Fibroblast of the aortic adventitia (primary cell): ENCODE measurements around the gene VTA1. TPM values are rescaled to one million over a fixed set of nuclear protein-coding genes. Genes with fewer than 3 reads are reported as not detected.
A peak's percentile ranks its signal among the peaks of the same experiment; 100 is the strongest.
"Not testable (repeated sequence)": the region's sequence is repeated elsewhere in the genome, so short reads cannot be mapped to it uniquely, and the experiment has no call there.

Source experiments
- DNase-seq: peaks from one replicate; pipeline ENCODE4 v3.0.0-alpha.2; 2010; ENCODE audit warnings: low read depth
- H3K4me3 ChIP-seq: 2 replicates; pipeline ENCODE4 v1.5.1; 2011; ENCODE audit warnings: low read depth, mild to moderate bottlenecking, control low read depth, low read length, moderate library complexity
- total RNA-seq: library from RNA; depleted of rRNA; stranded (reverse); fragments of >200 nt; gene quantifications from 2 replicates; pipeline ENCODE4 v1.2.3, GENCODE V29; 2012; ENCODE audit warnings: low replicate concordance
- TF ChIP-seq, protein P1 (sequence below): IDR thresholded peaks from 2 replicates; pipeline ENCODE4 v1.5.1; 2011; ENCODE audit warnings: mild to moderate bottlenecking, low read length, control low read depth, inconsistent platforms; ENCODE audit not compliant: insufficient read depth

Gene VTA1
- total RNA-seq, 1 donor, result 95.2 TPM

DNA sequence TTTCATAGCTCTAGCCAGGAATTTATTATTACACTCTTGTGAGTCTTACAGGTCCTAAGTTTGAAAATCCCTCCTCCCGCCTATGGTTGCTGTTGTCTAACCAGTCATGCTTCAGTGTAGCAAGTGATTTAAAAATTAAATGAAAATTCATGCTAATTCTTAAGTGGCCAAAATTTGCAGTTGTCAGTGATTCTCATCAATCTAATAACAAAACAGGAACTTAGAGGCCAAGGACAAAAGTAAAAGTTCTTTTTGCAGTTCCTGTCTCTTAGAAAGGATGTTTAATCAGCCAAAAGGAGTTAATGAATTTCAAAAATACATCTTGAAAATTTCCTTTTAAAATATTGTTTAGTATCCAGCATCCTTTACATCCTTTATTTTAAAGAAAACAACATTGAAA, 36.3 kb downstream of the VTA1 start:
- no peak for DNase-seq
- H3K4me3 ChIP-seq, result no peak overlapping the region
- TF ChIP-seq, protein P1, sequence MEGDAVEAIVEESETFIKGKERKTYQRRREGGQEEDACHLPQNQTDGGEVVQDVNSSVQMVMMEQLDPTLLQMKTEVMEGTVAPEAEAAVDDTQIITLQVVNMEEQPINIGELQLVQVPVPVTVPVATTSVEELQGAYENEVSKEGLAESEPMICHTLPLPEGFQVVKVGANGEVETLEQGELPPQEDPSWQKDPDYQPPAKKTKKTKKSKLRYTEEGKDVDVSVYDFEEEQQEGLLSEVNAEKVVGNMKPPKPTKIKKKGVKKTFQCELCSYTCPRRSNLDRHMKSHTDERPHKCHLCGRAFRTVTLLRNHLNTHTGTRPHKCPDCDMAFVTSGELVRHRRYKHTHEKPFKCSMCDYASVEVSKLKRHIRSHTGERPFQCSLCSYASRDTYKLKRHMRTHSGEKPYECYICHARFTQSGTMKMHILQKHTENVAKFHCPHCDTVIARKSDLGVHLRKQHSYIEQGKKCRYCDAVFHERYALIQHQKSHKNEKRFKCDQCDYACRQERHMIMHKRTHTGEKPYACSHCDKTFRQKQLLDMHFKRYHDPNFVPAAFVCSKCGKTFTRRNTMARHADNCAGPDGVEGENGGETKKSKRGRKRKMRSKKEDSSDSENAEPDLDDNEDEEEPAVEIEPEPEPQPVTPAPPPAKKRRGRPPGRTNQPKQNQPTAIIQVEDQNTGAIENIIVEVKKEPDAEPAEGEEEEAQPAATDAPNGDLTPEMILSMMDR, result no peak

DNA sequence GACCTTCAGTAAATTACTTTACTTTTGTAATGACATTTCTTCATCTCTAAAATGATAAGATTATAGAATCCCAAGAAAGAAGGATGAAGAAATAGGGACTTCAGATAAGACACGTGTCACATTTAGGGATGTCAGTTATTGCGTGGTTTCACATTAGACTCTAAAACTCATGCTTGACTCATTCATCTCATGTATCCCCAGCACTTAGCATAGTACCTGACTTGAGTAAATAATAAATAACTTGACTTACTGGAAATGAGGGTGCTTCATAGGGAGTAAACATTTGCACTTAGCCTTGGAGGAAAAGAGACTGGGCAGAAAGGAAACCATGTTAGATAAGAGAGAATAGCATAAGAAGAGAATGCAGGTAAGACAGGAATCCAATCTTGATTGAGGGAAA, 37.2 kb downstream of the VTA1 start:
- DNase-seq, result no peak
- TF ChIP-seq, protein P1, result no peak
- H3K4me3 ChIP-seq, result no peak overlapping the region

DNA sequence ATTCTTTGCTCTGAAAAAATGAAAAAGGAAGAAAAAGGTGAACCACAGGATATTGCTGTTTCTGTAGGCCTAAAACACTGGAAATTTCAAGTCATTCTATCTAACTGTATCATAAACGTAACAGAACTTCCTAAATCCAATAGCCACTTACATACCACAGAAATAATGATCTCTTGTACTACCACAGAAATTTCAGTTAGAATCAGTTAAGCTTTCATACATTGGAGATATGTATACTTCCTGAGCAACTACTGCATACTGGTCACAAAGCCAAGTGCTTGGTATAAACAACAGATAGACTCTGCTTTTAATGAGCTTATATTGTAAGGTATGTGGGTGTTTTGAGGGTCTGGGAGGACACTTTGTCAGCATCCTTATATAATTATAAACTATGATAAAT, 38.6 kb downstream of the VTA1 start:
- TF ChIP-seq, protein P1, result no peak

DNA sequence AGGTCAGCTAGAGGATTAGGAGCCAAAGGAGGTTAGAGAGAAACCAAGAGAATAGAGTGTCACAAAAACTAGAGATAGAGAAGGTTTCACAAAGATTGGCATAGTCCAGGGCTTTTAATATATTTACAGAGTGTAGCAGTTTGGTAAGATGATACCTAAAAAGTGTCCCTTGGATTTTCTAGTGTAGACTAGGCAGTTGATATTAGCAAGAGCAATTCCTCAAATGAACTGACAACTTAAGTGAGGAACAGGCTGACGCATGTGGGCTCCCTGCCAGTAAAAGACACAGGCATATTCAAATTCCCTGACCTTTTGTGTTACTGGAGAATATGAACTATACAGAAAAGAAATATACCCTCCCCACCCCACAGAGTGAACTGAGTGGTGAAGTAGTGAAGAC, 40.1 kb downstream of the VTA1 start:
- peak; percentile 47 for DNase-seq
- TF ChIP-seq, protein P1, result no peak

More for the DNA sequence above, 38.6 kb downstream of the VTA1 start:
- no peak for DNase-seq
- H3K4me3 ChIP-seq, result no peak overlapping the region

DNA sequence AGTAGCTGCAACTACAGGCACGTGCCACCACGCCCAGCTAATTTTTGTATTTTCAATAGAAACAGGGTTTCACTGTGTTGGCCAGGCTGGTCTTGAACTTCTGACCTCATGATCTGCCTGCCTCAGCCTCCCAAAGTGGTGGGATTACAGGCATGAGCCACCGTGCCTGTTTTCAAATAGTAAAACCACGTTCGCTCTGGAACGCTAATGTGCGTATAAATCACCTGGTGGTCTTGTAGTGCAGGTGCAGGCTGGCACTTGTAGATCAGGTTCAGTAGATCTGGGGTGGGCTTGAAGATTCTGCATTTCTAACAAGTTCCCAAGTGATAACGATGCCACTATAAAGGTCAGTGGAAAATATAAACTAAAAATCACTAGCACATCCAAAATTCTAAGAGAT, 41.3 kb downstream of the VTA1 start:
- DNase-seq, H3K4me3 ChIP-seq: not testable (repeated sequence)
- TF ChIP-seq, protein P1, result peak; percentile 53

More for the DNA sequence above, 40.1 kb downstream of the VTA1 start:
- H3K4me3 ChIP-seq, result no peak overlapping the region

DNA sequence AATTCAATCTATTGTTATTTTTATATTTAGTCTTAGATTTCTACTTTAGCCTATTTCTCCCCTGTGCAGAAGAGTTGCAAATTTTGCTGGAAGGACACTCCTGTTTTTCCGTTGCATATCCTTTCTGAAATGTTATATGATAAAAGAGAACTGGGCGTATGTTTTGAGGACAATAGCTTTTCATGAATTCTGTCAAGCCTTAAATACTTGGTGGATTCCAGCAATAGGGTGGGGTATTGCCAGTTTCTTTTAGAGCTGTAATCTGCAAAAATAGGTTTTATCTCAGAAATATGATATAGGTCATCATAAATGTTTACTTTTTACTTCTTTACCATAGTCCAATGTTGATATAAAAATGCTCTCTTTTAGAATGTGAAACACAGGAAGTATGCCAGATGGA, 42.0 kb downstream of the VTA1 start:
- TF ChIP-seq, protein P1, result no peak
- no peak overlapping the region for H3K4me3 ChIP-seq
- peak; percentile 16 for DNase-seq

DNA sequence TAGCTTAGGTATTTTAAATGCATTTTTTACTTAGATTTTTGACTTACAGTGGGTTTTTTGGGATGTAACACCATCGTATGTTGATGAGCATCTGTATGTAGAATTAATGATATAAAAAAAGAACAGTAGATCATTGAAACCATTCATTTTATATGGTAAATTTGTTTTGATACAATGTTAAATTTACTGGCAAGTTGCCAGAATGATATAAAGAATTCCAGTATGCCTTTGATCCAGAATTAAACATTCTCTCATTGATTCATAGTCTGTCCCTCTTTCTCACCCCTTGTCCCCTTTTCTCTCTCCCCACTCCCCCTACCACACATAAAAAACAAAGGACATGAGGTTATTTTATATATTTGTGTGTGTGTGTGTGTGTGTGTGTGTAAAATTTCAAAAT, 45.3 kb downstream of the VTA1 start:
- no peak for DNase-seq
- no peak overlapping the region for H3K4me3 ChIP-seq
- TF ChIP-seq, protein P1, result no peak
